ENCODE results near the gene SLC6A12.

GRCh38 chr12:247271-247670, 33.3 kb upstream of the SLC6A12 start:
- TF ChIP-seq, protein P1, sequence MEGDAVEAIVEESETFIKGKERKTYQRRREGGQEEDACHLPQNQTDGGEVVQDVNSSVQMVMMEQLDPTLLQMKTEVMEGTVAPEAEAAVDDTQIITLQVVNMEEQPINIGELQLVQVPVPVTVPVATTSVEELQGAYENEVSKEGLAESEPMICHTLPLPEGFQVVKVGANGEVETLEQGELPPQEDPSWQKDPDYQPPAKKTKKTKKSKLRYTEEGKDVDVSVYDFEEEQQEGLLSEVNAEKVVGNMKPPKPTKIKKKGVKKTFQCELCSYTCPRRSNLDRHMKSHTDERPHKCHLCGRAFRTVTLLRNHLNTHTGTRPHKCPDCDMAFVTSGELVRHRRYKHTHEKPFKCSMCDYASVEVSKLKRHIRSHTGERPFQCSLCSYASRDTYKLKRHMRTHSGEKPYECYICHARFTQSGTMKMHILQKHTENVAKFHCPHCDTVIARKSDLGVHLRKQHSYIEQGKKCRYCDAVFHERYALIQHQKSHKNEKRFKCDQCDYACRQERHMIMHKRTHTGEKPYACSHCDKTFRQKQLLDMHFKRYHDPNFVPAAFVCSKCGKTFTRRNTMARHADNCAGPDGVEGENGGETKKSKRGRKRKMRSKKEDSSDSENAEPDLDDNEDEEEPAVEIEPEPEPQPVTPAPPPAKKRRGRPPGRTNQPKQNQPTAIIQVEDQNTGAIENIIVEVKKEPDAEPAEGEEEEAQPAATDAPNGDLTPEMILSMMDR (IDR thresholded peaks at IDR 0.05): no peak
- TF ChIP-seq POLR2AphosphoS5 (IDR thresholded peaks at IDR 0.05): no peak
